Measurements from ENCODE around the gene DBN1.

DBN1 gene

DNA sequence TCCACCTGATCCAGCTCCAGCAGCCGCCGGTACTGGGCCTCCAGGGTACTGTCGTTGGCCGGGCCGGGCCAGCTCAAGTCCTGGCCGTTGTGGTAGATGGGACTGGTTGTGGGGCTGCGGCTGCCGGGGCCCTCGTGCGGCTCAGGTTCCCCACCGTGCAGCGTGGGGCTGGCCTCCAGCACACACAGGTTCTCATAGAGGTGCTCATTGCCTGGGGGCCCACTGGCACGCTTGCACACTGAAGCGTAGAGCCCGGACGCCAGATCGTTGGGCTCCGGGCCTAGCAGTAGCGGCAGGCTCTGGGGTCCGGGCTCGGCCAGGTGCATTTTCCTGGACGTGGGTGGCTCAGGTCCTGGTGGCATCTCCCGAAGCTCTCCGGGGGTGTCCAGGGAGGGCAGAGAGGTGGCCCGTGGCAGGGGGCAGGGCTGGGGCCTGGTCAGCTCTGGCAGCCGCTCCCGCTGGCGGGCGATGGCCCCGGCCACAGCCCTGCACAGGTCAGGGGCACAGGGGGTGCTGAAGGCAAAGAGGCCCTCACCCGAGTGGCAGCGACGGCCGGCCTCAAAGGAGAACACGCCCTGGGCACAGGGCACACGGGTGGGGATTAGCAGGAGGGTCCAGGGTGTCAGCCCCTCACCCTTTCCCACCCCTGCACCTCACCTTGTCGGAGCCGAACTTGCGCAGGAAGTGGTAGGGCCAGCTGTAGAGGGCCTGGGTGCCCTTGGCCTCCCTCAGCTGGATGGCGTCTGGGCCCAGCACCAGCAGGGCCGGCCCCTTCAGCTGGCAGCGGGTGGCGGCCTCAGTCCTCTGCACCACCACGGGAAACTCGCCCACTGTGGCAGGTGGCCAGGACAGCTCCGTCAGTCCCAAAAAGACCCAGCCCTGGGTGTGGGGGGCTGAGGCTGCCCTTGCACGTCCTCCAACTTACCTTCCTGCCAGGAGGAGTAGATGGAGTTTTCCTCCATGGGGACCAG lies 30.9 kb upstream of the DBN1 start:
- no peak for DNase-seq (ENCODE audit: low read depth in 3 of 3)

DNA sequence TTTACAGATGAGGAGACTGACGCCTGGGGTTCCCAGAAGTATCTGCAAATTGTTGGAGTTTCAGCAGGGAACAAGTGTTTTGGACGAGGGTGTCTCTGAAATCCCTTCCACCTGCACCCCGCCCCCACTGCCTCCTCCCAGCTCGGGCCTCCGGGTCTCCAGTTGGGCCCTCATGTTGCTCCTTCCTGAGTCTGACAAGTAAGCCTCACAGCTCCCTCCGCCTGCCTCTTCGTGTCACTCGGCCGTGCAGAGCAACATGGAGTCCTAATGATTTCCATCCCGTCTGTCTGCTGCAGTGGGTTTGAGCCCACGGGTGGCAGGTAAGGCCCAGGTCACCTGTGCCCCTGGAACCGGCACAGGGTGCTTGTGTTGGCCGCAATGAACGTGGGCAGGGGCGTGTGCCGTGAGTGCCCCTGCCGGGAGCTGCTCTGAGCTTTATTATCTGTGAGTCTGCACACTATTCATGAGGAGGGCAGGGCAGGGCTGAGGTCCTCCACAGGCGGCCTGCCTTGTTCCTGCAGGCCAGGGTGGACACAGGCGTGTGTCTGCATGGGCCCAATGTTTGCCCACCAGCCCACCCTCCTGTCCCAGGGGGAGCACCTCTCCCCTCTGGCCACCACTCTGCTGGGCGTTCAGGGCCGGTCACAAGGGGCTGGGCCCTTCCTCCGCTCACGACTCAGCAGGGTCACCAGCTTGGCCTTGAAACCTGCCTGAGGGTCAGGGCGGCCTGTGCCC lies 30.1 kb upstream of the DBN1 start:
- no peak for DNase-seq (ENCODE audit: low read depth in 3 of 3)

DNA sequence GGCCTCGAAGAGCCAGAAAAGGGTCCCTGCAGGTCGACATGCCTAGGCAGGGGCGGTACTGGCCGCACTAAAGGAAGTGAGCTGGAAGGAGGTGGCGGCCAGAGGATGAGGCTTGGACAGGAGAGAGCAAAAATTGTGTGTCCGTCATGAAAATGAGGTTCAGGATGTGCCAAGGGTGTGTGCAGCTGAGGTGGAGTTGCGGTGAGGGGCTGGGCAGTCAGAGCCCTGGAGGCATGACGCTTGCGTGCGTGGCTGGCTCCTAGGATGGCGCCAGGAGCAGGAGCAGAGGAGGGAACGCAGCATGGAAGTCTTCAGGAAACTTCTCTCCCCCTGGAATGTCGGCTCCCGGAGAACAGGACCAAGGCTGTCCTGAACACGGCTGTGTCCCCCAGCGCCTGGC lies 29.5 kb upstream of the DBN1 start:
- no peak for DNase-seq (ENCODE audit: low read depth in 3 of 3)

DNA sequence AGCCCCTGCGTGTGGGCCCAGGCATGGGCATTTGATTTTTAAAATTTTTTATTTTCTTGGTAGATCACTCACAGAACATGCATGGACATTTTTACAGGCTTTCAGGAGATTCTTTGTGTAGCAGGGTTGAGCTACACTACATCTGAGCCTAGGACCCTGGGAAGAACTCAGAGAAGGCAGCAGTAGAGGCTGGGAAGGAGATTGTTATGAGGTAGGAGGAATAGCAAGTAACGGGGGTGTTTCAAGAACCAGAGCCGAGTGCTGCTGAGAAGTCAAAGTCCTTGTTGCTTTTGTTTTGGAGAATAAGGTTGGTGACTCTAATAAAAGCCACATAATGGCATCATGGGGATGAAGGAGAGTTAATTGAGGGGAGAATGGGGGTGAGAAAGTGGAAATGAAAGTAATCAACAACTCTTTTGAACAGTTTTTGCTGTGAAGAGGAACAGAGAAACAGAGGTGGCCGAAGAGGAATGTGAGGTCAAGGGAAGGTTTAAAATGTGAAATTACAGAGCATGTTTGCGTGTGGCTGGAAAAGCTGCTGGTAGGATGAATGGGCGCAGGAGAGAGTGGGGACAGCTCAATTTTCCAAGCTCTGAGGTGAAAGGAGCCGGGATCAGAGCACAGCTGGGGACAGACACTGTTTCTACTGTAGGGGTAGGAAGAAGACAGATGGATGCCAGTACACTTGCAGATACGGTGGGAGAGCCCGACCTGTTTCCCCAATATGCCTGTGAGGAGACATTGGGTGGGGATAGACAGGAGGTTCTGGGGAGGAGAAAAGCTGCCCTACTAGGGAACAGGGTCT lies 28.6 kb upstream of the DBN1 start:
- no peak for DNase-seq (ENCODE audit: low read depth in 3 of 3)

DNA sequence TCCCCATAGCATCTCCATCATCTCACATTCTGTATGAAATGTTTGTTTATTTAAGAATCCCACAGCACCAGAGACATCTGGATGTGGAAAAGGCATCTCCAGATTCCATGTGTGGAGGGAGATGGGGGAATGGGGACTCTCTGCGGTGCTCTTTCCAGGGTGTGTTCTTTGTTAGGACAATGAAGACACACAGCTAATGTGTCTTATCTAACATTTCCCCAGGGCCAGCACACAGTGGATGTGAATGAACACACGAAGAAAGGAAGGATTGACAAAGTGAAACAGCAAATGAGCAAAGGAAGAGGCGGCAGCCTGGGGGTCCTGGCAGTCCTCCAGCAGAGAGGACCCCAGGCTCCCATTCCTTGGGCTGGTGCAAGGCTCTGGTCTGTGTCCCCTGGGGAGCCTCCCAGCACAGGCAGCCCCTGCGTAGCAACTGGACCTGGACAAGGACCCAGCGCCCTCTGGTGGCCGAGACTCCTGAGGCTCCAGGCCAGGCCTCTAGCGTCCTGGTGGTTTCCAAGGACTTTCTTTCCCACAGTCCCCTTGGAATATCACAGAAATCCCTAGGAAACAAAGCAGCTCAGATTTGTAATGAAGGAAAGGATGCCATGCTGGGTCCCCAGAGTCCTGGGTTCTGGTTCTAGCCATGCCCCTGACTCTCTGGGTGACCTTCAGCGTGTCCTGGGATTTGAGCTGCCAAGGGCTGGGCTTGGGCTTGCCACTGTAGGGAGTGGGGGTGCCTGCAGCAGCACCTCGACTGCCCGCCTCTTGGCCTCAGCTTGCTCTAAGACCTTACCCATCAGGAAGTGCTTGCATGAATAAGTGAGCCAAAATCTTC lies 27.5 kb upstream of the DBN1 start:
- peak; percentile 73 to 85 (median 77) for DNase-seq (ENCODE audit: low read depth in 3 of 3)

DNA sequence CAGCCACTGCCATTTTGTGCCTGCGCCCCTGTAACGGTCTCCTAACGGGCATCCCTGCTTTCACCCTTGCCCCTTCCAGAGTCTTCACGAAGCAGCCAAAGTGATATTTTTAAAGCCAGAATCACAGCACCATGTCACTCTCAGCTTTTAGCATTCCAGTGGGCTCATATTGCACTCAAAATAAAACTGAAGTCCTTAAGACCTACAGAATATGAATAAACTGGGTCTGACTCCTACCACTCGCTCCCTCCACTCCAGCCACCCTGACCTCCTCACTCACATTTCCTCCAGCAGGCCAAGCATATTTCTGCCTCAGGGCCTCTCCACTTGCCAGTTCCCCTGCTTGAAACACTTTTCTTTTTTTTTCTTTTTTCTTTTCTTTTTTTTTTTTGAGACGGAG lies 26.4 kb upstream of the DBN1 start:
- no peak for DNase-seq (ENCODE audit: low read depth in 3 of 3)

DNA sequence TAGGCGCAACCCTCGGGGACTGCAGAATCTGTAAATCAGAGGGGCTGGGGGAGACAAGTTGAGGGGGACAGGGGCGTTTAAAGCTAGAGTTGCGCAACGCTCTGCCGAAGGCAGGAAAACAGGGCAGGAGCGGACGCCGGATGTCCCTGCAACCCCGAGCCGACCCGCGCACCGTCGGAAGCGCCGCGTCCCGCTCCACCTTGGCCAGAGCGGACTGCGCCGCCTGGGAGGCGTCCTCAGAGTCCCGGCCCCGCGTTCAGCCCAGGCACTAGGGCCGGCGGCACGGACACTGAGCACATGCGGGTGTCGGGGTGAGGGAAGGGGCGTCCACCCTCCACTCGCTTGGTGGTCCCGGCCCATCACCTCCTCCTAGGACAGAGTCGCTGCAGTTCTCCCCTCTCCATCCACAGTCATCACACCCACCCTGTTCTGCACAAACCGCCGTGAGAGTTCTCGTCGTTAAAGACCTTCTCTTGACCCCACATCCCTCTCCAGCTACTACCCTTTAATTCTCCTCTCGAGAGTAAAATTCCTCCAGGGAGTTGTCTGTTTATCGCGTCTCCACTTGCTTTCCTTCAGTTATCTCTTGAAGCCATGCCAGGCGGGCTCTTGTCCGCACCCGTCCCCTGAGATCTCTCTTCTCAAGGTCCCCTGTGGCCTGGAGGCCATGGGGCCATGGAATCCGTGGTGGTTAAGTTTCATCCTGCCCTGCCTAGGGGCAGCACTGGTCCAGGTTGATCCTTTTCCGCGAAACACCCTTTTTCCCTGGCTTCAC lies 24.8 kb upstream of the DBN1 start:
- no peak for DNase-seq (ENCODE audit: low read depth in 3 of 3)

DNA sequence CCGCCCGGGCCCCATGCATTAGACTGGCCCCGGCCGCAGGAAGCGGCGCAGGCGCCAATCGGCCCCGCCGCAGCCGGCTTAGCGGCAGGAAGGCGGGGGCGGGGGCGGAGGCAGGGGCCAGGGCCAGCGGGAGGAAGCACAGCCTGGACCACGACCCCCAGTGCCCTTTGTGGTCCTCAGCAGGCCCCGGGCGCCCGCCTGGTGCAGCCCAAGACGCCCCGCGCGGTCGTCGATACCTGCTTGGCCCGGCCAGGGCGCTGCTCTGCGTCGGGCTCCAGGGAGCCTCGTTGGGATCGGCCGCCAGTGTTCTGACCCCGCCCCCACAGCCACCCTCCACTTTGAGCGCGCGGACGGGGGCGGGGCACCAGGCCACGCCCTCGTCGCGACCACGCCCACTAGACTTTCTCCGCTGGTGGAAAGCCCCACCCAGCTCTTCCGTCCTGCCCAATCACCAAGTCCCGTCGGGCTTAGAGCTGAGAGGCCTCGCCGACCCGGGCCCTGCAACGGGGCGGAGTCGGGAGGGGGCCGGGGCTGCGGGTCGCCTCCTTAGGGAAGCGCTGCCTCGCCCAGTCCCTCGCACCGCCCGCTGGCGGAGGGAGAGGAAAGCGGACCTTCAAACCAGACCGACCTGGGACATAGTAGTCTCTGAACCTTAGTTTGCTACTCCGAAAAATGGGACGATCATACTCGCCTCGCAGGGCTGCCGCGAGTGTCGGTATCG lies 24.0 kb upstream of the DBN1 start, which contains the start of gene PDLIM7:
Gene PDLIM7, minus strand, starts transcription at position 313 of the 721 bp plus-strand sequence. CDS start 1,092 bp downstream, outside the sequence.
- peak; percentile 88 to 94 (median 90) for DNase-seq (ENCODE audit: low read depth in 3 of 3)

DNA sequence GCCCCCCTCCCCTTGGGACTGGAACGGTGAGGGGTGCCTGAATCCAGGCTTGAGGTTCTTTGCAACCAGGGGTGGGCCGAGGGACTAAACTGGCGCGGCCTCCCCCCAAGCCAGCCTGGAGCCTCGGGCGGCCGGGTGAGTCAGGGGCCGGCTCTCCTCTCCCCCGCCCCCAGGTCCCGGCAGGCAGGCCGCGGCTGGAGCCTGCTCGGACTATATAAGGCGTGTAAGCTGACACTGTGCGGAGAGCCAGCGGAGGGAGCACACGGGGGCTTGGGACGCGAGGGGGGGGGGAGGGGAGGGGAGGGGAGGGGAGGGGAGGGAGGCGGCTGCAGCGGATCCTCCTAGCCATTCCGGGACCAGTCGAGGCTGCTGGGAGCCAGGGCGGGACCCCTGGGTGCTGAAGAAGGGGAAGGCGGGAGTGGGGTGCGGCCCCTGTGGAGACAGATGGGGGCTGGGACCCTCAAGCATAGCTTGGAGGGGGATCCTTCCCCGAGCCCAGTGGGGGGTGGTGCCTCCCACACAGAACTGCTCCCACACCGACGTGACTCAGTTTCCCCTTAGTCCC lies 23.4 kb upstream of the DBN1 start:
- DNase-seq (ENCODE audit: low read depth in 3 of 3) = no peak

DNA sequence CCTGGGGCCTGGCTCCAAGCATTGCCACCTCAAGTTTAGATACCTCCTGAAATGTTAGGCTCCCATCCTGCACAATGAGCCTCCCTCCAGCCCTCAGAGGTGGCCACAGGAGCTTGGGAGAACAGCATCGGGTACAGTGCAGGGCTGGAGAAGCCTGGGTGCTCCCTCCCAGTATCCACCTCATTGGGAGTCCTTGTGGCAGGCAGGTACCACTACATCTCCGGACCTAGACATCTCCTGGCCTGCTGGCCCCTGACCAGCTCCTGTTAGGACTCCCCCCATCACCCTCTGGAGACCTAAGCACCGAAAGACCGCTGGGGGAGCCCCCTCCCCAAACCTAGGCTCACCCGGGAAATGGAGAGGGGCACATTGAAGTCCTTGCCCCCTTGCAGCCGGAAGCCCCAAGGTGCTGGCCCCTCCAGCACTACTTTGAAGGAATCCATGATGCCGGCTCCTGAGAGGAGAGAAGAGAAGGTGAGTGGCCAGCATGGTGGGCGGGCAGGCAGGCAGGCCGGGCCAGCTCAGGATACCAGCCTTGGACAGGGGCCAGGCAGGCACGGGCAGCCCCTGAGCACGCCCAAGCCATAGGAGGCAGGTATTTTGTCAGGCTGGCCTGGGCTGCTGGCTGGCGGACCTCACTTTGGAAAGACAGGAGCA lies 22.8 kb upstream of the DBN1 start:
- DNase-seq (ENCODE audit: low read depth in 3 of 3) = no peak

DNA sequence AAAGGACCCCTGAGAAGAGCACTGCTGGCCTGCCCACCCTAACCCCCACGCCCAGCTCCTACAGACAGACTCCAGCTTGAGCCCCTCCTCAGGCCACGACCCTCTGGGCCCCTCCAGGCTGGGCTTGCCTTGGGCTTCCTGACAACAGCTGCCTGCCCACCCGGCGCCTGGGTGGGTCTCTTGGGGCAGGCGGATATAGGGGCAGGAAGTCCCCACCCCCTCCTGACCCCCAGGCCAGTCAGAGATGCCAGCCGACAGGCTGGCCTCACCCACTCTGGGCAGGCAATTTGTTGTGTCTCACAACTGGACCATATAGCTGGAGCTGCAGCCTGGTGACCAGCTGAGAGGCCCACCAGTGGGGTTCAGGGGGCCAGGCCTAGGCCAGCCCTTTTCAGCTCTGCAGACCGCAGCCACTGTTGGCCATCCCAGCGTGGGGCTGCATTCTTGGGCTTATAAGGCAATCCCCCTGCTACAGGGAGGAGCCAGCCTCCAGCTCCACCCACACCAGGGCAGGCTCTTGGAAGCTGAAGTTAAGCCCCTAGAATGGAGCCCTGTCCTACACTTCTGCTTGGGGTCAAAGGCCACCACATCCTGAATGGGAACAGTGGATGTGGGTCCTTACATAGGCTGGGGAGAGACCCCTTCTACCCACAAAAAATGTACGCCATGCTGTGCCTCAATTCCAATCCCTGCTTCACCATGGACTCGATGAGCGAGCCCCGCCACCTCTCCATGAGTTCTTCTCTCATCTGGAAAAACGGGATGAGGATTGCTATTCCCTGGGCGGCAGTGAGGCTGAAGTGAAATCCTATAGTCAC lies 22.0 kb upstream of the DBN1 start:
- no peak for DNase-seq (ENCODE audit: low read depth in 3 of 3)

DNA sequence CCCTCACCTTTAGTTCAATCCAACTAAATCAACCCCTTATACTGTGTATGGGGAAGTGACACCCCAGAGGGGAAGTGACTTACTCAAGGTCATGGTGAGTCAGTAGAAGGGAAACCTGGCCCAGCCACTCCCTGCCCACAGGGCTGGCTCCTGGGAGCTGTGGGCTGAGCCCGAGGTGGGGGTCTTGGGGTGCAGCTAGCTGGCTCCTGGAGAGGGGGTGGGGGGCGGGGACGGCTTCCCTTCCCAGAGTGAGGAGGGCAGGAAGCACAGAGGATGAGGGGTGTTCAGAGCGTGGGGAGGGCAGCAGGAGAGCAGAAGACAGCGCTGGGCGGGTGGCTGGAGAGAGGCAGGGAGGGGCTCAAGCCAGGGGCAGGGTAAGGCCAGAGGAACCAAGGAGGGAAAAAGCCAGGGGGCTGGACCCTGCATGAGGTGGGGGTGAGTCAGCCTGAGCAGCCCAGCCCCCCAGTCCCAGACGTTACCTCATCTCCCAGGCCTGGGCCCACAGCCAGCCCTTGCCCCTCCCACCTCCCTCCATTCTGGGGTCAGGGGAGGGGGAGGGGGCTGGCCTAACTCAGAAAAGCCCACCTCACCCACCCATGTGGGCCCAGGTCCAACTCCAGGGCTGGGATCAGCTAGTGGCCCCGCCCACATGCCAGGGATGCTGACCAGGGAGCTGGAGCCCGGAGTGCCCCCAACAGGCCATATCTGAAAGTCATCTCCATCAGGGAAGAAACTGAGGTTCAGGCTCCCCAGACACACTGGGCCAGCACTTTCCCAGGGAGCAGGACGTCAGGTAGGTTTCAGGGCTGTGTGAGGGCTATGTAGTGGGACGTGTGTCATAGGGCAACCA lies 21.1 kb upstream of the DBN1 start:
- DNase-seq (ENCODE audit: low read depth in 3 of 3) = no peak

DNA sequence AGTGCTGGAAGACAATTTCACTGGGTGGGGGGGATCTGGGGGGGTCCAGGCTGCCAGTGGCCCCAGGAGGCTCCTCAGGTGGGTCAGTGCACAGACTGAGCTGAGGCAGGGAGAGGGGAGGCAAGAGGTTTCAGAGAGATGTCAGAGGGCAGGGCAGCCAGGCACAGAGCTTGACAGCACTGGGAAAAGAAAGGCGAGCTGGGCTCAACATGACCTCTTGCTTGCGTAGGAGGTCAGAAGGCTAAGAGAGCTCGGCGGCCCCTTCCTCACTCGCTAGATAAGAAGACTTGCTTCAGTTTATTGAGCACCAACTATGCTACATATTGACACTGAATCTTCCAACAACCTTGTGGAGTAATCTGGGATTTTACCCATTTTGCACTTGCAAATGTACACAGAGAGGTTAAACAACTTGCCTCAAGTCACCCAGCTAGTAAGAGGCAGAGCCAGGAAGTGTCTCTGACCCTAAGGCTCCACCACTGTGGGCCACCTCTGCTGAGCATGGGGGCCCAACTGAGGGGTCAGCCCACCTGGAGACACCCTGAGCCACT lies 20.4 kb upstream of the DBN1 start:
- no peak for DNase-seq (ENCODE audit: low read depth in 3 of 3)

DNA sequence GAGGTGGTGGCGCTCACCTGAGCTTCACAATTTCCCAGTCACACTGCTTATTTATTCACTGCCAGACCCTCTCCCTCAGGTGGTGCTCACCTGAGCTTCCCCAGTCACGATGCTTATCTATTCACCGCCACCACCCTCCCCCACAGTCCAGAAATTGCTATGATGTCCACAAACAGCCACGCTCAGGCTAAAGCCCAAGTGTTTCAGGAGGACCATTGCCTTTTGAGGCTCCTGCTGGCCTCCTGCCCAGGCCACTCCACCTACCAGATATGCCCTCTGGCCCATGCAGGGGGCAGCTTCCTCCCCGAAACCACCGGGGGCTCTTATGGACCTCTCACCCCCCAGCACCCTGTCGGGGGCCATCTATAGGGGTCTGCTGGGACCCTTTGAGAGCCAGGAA lies 19.4 kb upstream of the DBN1 start:
- DNase-seq (ENCODE audit: low read depth in 3 of 3) = no peak

DNA sequence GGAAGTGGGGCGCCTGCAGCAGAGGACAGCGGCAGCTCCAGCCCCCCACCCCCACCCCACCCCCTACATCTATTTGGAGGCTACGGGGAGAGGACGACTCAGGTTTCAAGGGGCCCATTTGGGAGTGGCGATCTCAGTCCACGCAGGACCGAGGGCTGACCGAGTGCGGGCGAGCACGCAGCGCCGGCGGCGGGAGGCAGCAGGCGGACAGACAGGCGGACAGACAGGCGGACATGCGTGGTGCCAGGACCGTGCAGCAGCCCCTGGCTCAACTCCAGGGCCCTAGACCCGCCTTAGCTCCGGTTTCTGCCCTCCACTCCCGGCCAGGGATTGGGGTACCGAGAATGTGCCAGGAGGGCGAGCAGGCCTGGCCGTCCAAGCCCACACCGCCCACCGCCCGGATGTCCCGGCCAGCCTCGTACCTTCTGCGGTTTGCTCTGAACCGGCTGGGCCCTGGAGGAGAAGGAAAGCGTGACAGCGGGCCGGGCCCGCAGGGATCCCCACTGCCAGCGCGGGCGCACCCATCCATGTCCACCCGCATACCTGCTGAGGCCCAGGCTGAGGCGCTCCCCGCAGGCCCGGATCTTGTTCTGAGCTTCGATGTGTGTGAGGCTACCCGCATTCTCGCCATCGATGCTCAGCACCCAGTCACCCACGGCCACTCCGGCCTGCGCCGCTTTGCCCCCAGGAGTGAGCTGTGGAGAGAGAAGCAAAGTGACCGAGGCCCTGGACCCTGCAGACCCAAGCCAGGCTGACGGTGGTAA lies 18.7 kb upstream of the DBN1 start:
- DNase-seq (ENCODE audit: low read depth in 3 of 3) = no peak

DNA sequence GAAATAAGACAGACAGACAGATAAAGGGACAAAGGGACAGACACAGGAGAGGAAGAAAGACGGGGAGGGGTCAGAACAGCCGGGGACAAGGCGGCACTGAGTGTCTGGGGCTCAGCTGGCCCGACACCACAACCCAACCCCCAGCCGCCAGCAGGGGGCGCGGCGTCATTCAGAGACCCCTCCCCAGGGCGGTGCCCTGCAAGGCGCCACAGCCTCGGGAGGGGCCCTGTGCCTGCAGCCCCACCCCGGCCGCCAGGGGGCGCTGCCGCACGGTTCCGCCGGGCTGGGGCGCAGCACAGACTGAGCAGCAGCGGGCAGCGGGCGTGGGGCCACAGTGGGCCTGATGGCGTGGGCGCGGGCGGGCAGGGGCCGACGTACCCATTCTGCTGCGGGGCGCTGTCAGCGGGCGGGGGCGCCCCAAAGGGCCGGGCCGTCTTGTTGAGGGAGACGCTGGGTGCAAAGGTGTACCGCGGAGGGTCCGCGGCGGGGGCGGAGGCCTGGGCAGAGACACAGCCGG lies 18.1 kb upstream of the DBN1 start:
- no peak for DNase-seq (ENCODE audit: low read depth in 3 of 3)
